ENCODE results near the gene UNC5B.

DNA sequence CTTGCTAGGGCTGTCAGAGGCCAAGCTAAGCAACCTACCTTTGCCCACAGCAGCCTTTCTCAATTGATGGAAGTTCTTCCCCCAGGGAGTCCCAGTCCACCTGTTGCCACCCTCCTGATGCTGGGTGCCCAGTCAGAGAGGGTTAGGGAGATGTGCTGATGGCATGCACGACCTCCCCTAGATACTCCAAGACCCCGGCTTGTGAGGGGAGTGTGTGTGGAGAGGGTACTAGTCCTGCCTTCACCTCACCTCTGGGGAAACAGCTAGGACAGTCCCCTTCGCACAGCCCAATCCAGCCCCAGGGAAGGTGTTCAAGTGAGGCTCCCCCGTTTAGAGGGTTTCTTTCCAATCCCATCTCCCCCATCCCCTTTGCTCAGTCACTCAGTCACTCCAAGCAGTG lies 1.3 kb upstream of the UNC5B start:
- TF ChIP-seq CTCF (IDR thresholded peaks at IDR 0.05) (no peak), POLR2A (IDR thresholded peaks at IDR 0.05) (no peak)
